ENCODE measurements around the gene ABRACL.
A peak's percentile ranks its signal among the peaks of the same experiment; 100 is the strongest.

DNA sequence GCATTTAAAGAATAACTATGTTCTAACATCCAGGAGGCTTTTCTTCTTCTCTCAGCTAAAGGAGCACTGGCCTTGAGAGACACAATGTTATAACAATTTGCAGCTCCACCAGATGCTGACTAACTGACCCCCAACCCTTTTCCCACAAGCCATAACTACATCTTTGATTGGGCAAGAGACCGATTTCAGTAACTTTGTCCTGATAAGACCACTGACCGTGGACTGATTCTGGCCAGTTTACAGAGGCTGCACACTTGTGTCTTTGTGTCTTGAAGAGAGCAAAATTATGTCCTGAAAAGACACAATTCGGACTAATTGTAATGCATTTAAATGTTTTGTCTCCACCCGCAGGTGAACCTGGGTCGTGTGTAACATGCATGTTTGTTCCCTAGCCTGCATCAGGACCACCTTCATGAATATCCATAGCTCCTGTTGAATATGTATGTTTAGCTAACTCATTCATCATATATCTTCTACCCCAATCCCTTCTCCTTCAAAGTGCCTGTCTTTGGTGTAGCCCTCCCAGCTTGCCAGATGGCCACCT lies 22.3 kb downstream of the ABRACL start:
- TF ChIP-seq, protein P1, sequence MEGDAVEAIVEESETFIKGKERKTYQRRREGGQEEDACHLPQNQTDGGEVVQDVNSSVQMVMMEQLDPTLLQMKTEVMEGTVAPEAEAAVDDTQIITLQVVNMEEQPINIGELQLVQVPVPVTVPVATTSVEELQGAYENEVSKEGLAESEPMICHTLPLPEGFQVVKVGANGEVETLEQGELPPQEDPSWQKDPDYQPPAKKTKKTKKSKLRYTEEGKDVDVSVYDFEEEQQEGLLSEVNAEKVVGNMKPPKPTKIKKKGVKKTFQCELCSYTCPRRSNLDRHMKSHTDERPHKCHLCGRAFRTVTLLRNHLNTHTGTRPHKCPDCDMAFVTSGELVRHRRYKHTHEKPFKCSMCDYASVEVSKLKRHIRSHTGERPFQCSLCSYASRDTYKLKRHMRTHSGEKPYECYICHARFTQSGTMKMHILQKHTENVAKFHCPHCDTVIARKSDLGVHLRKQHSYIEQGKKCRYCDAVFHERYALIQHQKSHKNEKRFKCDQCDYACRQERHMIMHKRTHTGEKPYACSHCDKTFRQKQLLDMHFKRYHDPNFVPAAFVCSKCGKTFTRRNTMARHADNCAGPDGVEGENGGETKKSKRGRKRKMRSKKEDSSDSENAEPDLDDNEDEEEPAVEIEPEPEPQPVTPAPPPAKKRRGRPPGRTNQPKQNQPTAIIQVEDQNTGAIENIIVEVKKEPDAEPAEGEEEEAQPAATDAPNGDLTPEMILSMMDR (IDR thresholded peaks at IDR 0.05; ENCODE audit: low read depth, low read length) = 0 out of 2 replicates have a peak, but pooled peaks have one; percentile 3
- no peak for TF ChIP-seq EZH2phosphoT487 (IDR thresholded peaks at IDR 0.05; ENCODE audit: low read depth)
